Keratinocyte (primary cell): ENCODE measurements around the gene TRAPPC14. TPM values are rescaled to one million over a fixed set of nuclear protein-coding genes. Genes with fewer than 3 reads are reported as not detected.

Source experiments
- DNase-seq: peaks from one replicate; pipeline ENCODE4 v3.0.0-alpha.2; 2011; ENCODE audit warnings: low read depth, missing footprints, low spot score
- FAIRE-seq: peaks from 2 replicates; lab custom pipeline; 2011; peaks lifted over from hg19 to GRCh38; lab: Jason Lieb, UNC
- H2AFZ ChIP-seq: 2 replicates; pipeline ENCODE4 v1.6.0; 2012; ENCODE audit warnings: low read length, control low read depth, inconsistent platforms; ENCODE audit not compliant: control insufficient read depth
- H3K27ac ChIP-seq: 2 replicates; pipeline ENCODE4 v1.5.1; 2011; ENCODE audit warnings: low read length; ENCODE audit not compliant: control insufficient read depth, insufficient read depth
- H3K27me3 ChIP-seq: 3 replicates; pipeline ENCODE4 v1.6.0; 2011; ENCODE audit warnings: low read length; ENCODE audit not compliant: control insufficient read depth, insufficient read depth; ENCODE audit errors: extremely low read depth
- H3K36me3 ChIP-seq, 2 experiments: 2 replicates in 1 of 2; 3 replicates in 1 of 2; pipeline ENCODE4 v1.5.1; 2011; ENCODE audit warnings: low read length in 2 of 2, mild to moderate bottlenecking in 1 of 2; ENCODE audit not compliant: control insufficient read depth in 2 of 2, insufficient read depth in 2 of 2; ENCODE audit errors: extremely low read depth in 1 of 2
- H3K4me1 ChIP-seq: 3 replicates; pipeline ENCODE4 v1.5.1; 2011; ENCODE audit warnings: low read length; ENCODE audit not compliant: control insufficient read depth, insufficient read depth; ENCODE audit errors: extremely low read depth
- H3K4me2 ChIP-seq: 3 replicates; pipeline ENCODE4 v1.6.0; 2011; ENCODE audit warnings: low read depth, low read length; ENCODE audit not compliant: control insufficient read depth, insufficient read depth; ENCODE audit errors: extremely low read depth
- H3K4me3 ChIP-seq, 3 experiments: fragments of 200-600 bp in 1 of 3; sonication (generic) in 1 of 3; 2 replicates in 2 of 3; 3 replicates in 1 of 3; pipeline ENCODE4 v1.5.1; 2011 to 2016; ENCODE audit warnings: low read length in 3 of 3, mild to moderate bottlenecking in 3 of 3, control low read depth in 2 of 3, inconsistent platforms in 1 of 3, low read depth in 1 of 3, mixed read lengths in 1 of 3, mixed run types in 1 of 3, moderate library complexity in 1 of 3; ENCODE audit not compliant: control insufficient read depth in 2 of 3, insufficient read depth in 2 of 3; ENCODE audit errors: extremely low read depth in 1 of 3
- H3K79me2 ChIP-seq: 2 replicates; pipeline ENCODE4 v1.6.0; 2012; ENCODE audit warnings: low read length; ENCODE audit not compliant: control insufficient read depth, insufficient read depth
- H3K9ac ChIP-seq: 3 replicates; pipeline ENCODE4 v1.6.0; 2011; ENCODE audit warnings: low read length; ENCODE audit not compliant: control insufficient read depth, insufficient read depth; ENCODE audit errors: extremely low read depth
- H3K9me1 ChIP-seq: 3 replicates; pipeline ENCODE4 v1.6.0; 2011; ENCODE audit warnings: low read length; ENCODE audit not compliant: control insufficient read depth, insufficient read depth; ENCODE audit errors: extremely low read depth
- H3K9me3 ChIP-seq: 2 replicates; pipeline ENCODE4 v1.5.1; 2012; ENCODE audit warnings: low read depth, low read length; ENCODE audit not compliant: control insufficient read depth
- H4K20me1 ChIP-seq: 3 replicates; pipeline ENCODE4 v1.6.0; 2011; ENCODE audit warnings: low read length; ENCODE audit not compliant: control insufficient read depth, insufficient read depth; ENCODE audit errors: extremely low read depth
- CTCF ChIP-seq, 3 experiments: IDR thresholded peaks in 1 of 3; conservative IDR thresholded peaks in 1 of 3; optimal IDR thresholded peaks in 1 of 3; 2 replicates in 2 of 3; 3 replicates in 1 of 3; pipeline versions ENCODE3 to v1.5.1; 2011; ENCODE audit warnings: low read length in 3 of 3, mild to moderate bottlenecking in 3 of 3, moderate library complexity in 2 of 3, control low read depth in 1 of 3, inconsistent platforms in 1 of 3; ENCODE audit not compliant: insufficient read depth in 2 of 3; ENCODE audit errors: extremely low read depth in 1 of 3
- EZH2 ChIP-seq: IDR thresholded peaks from one replicate; pipeline ENCODE4 v1.6.1; 2012; ENCODE audit warnings: inconsistent platforms, mild to moderate bottlenecking, low read length, moderate library complexity
- dilution Hi-C: fragments of 300-500 bp; cut with MboI; formaldehyde crosslinking; loops from one replicate; pipeline ENCODE4 v1.7.0; 2020; ENCODE audit warnings: low sequenced_read_pairs; ENCODE audit not compliant: extremely low pct_ligation_motif_present
- polyA plus RNA-seq, 5 experiments: library from polyadenylated mRNA; depleted of rRNA in 3 of 5; stranded (reverse) in 3 of 5; stranded (forward) in 1 of 5; unstranded in 1 of 5; fragments of >200 nt; gene quantifications; 1 replicate in 1 of 5; 2 replicates in 3 of 5; 3 replicates in 1 of 5; pipeline versions ENCODE4 v1.2.1 to v1.2.3, GENCODE V29; 2011 to 2012; ENCODE audit warnings: missing spikeins in 2 of 5, low read depth in 1 of 5, low replicate concordance in 1 of 5

TRAPPC14 gene
- polyA plus RNA-seq, 1 donor (not counting 4 experiments of a cell fraction or from before 2014, with no cell fraction given), result 4.7 TPM

GRCh38 chr7:100118388-100119071, 40.0 kb downstream of the TRAPPC14 start:
- TF ChIP-seq CTCF (optimal IDR thresholded peaks at IDR 0.05 in 1 of 3, IDR thresholded peaks at IDR 0.05 in 1 of 3, conservative IDR thresholded peaks at IDR 0.05 in 1 of 3; ENCODE audit: extremely low read depth in 1 of 3, insufficient read depth in 2 of 3, low read length in 3 of 3) (no peak), EZH2 (no peak)
- H3K27ac ChIP-seq, result peak overlapping the region; percentile 94
- peaks cover 3% of the 10 kb centered on the region for H4K20me1 ChIP-seq
- peak overlapping the region; percentile 98 for H2AFZ ChIP-seq
- no peak for DNase-seq
- H3K4me2 ChIP-seq, result peak overlapping the region; percentile 92
- H3K36me3 ChIP-seq, result peaks cover 3 to 7% of the 10 kb centered on the region in 2 experiments
- peaks cover 15% of the 10 kb centered on the region for H3K79me2 ChIP-seq
- dilution Hi-C loops, result no loop called here
- no peak for FAIRE-seq
- no peaks in the 10 kb centered on the region for H3K9me3 ChIP-seq
- peak overlapping the region; percentile 73 for H3K9ac ChIP-seq
- peaks cover 10% of the 10 kb centered on the region for H3K4me1 ChIP-seq
- H3K9me1 ChIP-seq, result no peaks in the 10 kb centered on the region
- H3K4me3 ChIP-seq, result peak overlapping the region; percentile 69 to 97 (median 81)
- no peaks in the 10 kb centered on the region for H3K27me3 ChIP-seq

GRCh38 chr7:100115026-100115425, 43.5 kb downstream of the TRAPPC14 start:
- FAIRE-seq (no peak), DNase-seq (no peak)
- no peak for TF ChIP-seq EZH2
- no peak for TF ChIP-seq CTCF (optimal IDR thresholded peaks at IDR 0.05 in 1 of 3, IDR thresholded peaks at IDR 0.05 in 1 of 3, conservative IDR thresholded peaks at IDR 0.05 in 1 of 3; ENCODE audit: extremely low read depth in 1 of 3, insufficient read depth in 2 of 3, low read length in 3 of 3)
- Histone ChIP-seq H3K9me1 (no peaks in the 10 kb centered on the region), H3K4me1 (peaks cover 3% of the 10 kb centered on the region), H3K27ac (no peak overlapping the region), H3K9ac (no peak overlapping the region), H3K4me3 (no peak overlapping the region), H3K4me2 (no peak overlapping the region), H3K27me3 (no peaks in the 10 kb centered on the region), H2AFZ (no peak overlapping the region), H4K20me1 (peaks cover 3% of the 10 kb centered on the region), H3K36me3 (peaks cover 12 to 13% of the 10 kb centered on the region in 2 experiments), H3K9me3 (no peaks in the 10 kb centered on the region), H3K79me2 (peaks cover 9% of the 10 kb centered on the region)
- dilution Hi-C loops, result no loop called here
